ENCODE measurements around the gene ARHGEF16.

DNA sequence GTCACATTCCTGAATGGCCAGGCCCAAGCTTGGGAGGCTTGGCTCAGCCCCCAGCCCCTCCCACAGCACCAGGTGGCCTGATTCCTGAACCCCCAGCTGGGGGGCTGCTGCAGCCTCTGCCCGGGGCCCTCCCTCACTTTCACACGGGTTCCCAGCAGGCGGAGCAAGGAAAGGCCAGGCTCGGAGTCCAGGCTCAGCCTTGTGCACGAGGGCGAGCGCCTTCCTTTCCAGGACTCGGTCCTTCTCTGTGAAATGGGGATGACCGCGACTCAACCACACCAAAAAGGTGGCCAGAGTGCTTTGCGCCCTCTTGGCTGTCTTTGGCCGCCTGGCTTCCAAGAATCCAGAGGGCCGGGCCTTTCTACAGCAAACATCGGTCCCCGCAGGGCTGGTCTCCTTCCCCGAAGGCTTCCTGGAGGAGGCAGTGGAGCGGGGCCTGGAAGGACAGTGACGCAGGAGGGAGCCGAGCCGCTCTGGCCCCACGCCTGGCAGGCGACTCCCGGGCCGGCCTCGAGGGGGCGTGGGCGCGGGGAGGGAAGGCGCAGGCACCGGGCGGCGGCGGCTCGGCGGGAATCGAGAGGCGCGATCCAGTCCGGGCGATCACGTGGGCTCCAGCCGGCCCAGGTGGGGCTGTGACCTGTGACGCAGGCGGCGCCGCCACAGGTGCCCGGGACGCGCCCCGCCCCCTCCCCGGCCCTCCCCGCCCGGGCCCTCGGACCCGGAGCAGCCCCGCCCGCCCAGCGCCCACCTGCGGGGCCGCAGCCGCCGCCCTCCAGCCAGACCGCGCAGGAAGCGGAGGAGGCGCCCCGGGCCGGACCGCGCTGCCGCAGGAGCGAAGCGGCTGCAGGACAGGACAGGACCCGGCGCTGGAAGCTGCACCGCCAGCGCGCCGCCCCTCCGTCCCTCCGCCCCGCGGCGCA lies at the start of gene ARHGEF16:
- TF ChIP-seq ZBTB7A (IDR thresholded peaks at IDR 0.05; ENCODE audit: low read depth) = 0 out of 2 replicates have a peak, but pooled peaks have one; percentile 10
- TF ChIP-seq RAD21 (IDR thresholded peaks at IDR 0.05; ENCODE audit: low read depth) = no peak
- TF ChIP-seq EP300 (IDR thresholded peaks at IDR 0.05; ENCODE audit: borderline replicate concordance) = no peak
- TF ChIP-seq EGR1 (IDR thresholded peaks at IDR 0.05) = no peak
- no peak for TF ChIP-seq REST (IDR thresholded peaks at IDR 0.05; ENCODE audit: low read depth)
- no peak for TF ChIP-seq YY1 (IDR thresholded peaks at IDR 0.05; ENCODE audit: low read depth)

Data from Ishikawa (cell line).